H7 (cell line): ENCODE measurements around the gene RAD51B. TPM values are rescaled to one million over a fixed set of nuclear protein-coding genes. Genes with fewer than 3 reads are reported as not detected.

Experiments used
- DNase-seq: peaks from one replicate; pipeline ENCODE4 v3.0.0; 2012
- H3K27me3 ChIP-seq: 2 replicates; pipeline ENCODE4 v1.6.0; 2011; ENCODE audit warnings: mild to moderate bottlenecking, low read length; ENCODE audit not compliant: control insufficient read depth, insufficient read depth
- H3K36me3 ChIP-seq: replicated peaks from 2 replicates; pipeline ENCODE4 v1.5.1; 2011; ENCODE audit warnings: low read length; ENCODE audit not compliant: control insufficient read depth, insufficient read depth
- H3K4me3 ChIP-seq: 2 replicates; pipeline ENCODE4 v1.5.1; 2011; ENCODE audit warnings: low read depth, mild to moderate bottlenecking, control low read depth, low read length, moderate library complexity; ENCODE audit not compliant: insufficient read depth
- total RNA-seq: library from RNA; depleted of rRNA; stranded (reverse); fragments of >200 nt; shearing (Covaris generic); gene quantifications from 2 replicates; pipeline ENCODE4 v1.2.3, GENCODE V29; 2014; rRNA removed

Gene RAD51B
- total RNA-seq, 1 experiment from 2014 or later = 9.6 TPM

GRCh38 chr14:68766299-68767247 is 947.0 kb downstream of the RAD51B start:
- peak; percentile 67 for DNase-seq
- Histone ChIP-seq H3K27me3 (no peaks in the 10 kb centered on the region; the same call in 1 of the 2 replicates), H3K36me3 (no peaks in the 10 kb centered on the region), H3K4me3 (no peak overlapping the region)

DNA sequence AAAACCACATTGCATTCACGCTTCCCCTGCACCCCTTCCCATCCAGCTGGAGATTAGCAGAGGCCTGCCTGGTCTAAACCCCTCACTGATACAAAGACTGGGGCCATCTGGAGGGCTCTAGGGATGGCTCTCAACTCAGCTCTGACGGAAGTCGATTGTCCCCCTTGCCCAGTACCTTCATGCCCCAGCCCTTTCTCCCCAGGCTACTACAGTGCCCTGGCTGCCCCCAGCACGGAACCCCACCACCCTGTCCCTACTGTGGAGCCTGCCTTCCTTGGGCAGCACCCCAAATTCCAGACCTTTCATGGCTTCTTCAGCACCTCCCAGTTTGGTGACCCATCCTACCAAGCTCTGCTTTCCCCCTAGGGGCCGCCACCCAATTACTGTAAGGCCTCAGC is 947.7 kb downstream of the RAD51B start:
- DNase-seq = no peak
- Histone ChIP-seq H3K36me3 (no peaks in the 10 kb centered on the region), H3K27me3 (no peaks in the 10 kb centered on the region; the same call in 1 of the 2 replicates), H3K4me3 (no peak overlapping the region)

DNA sequence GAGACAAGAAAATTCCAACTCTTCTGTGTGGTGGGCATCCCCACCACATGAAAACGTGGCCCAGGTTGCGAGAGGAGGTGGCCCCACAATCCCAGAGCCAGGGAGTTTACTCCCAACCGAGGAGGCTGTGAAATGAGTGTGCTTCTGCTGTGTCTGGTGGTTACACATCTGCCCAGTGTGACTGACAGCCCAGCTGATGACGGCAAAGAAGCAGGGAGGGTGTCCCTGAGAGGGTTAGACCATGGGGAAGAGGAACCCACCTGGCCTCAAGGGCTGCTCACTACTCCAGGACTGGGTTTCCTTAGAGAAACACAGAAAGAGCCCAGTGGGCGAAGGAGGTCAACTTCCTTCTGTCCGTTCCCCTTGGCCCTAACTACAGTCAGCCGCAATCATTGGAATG is 948.7 kb downstream of the RAD51B start:
- H3K27me3 ChIP-seq = no peaks in the 10 kb centered on the region; the same call in 1 of the 2 replicates
- no peaks in the 10 kb centered on the region for H3K36me3 ChIP-seq
- no peak for DNase-seq
- H3K4me3 ChIP-seq = no peak overlapping the region

DNA sequence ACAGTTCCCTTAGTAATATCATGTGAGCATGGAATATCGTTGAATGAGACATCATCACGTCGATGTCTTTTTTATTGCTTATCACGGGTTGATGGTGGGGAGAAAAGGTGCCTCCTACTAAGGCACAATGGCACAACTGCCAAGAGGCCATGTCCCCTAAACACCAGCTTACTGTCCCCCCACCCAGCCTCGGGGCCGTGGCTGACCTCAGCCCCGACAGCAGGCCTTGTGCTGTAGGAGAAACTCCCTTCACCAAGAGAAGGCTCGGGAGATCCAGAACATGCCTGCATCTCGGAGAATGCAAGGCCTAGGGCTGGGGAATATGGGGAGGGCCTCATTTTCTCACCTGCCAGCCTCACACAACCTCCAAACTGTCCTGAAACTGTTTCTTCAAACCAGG is 950.5 kb downstream of the RAD51B start:
- Histone ChIP-seq H3K27me3 (no peaks in the 10 kb centered on the region; the same call in 1 of the 2 replicates), H3K36me3 (no peaks in the 10 kb centered on the region), H3K4me3 (no peak overlapping the region)
- no peak for DNase-seq

GRCh38 chr14:68770553-68771286 is 951.1 kb downstream of the RAD51B start:
- no peaks in the 10 kb centered on the region for H3K36me3 ChIP-seq
- H3K4me3 ChIP-seq = no peak overlapping the region
- no peak for DNase-seq
- no peaks in the 10 kb centered on the region; the same call in 1 of the 2 replicates for H3K27me3 ChIP-seq

- no peak for DNase-seq
- no peaks in the 10 kb centered on the region; the same call in 1 of the 2 replicates for H3K27me3 ChIP-seq
- no peak overlapping the region for H3K4me3 ChIP-seq
- H3K36me3 ChIP-seq = no peaks in the 10 kb centered on the region
Measured at GRCh38 chr14:68771631-68772030, 952.1 kb downstream of the RAD51B start.

DNA sequence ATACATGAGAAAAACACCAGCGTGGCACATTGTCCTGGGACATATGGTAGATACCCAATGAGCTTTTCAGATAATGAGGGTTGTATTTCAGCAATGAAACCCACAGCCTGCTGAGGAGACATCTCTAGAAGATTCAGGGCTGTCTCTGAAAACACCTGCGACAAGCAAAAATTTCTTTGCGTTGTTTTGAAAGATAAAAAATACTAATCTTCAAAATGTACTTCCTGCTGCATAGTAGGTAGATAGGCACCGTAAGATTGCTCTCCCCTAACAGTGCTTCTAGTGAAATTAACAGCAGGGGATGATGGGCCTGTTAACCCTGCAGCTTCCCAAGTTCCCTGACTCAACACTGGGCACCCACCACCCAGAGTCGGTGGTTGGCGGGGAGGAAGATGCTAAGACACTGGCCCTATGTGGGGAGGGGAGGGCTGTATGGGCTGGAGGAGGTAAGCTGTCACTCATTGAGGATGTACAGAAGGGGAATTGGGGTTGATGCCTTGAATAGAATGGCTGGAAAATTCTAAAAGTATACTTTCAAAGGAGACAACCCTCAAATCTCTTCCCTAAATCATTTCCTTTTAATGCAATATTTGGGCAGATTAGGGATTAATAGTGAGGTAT is 953.3 kb downstream of the RAD51B start:
- H3K27me3 ChIP-seq = no peaks in the 10 kb centered on the region
- H3K36me3 ChIP-seq = no peaks in the 10 kb centered on the region
- H3K4me3 ChIP-seq = no peak overlapping the region
- no peak for DNase-seq

GRCh38 chr14:68774771-68775613 is 955.4 kb downstream of the RAD51B start:
- Histone ChIP-seq H3K27me3 (no peaks in the 10 kb centered on the region), H3K36me3 (no peaks in the 10 kb centered on the region)
- DNase-seq = no peak

DNA sequence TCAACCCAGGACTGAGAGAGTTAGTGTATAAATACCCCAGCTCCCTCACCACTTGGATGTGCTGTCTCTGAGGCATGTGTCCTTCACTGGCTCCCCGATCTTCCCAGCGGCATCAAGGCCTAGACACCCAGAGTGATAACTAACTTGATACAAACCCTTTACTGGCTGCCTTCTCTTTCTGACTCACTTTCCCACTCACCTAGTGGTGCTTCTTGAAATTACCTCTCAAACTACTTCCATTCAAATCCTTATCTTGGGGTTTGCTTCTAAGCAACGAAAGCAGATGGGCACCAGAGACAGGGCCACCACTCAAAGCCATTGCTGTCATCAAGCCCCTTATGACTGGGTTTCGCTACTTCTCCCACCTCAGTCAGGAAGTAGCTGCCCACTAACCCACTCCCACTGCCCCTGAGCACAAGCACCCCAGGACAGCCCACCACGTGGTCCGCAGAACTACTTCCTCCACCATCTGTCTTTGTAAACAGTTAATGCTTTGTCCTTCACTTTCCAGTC is 956.1 kb downstream of the RAD51B start:
- H3K4me3 ChIP-seq = no peak overlapping the region
- DNase-seq = no peak
- H3K27me3 ChIP-seq = no peaks in the 10 kb centered on the region
- H3K36me3 ChIP-seq = no peaks in the 10 kb centered on the region

More at GRCh38 chr14:68774771-68775613, 955.4 kb downstream of the RAD51B start:
- no peak overlapping the region for H3K4me3 ChIP-seq

DNA sequence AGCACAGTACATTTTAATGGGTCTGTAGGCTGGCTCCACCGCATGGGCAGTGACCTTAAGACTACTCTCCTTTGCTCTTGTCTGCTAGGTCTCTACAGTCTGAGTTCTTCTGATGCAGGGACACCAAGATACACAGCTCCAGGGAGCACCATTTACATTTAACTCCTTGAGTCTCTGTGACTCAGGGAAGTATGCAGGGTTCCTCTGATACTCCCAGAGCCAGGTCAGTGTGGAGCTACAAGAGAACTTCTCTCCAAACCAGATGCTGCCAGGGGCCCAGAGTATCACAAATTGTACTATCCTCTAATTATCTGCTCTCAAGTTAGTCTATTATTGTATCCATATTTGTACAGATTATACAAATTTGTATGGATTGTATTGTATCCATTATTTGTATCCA is 958.1 kb downstream of the RAD51B start:
- Histone ChIP-seq H3K4me3 (no peak overlapping the region), H3K27me3 (no peaks in the 10 kb centered on the region), H3K36me3 (no peaks in the 10 kb centered on the region)
- DNase-seq = no peak

Other genes starting within 250 kb of the RAD51B start
- gene PIGH, start 219.5 kb upstream of the RAD51B start, total RNA-seq = 8.2 and 8.8 TPM in 2 replicates
- 32.1 and 40.9 TPM in 2 replicates for gene ARG2, start 199.9 kb upstream of the RAD51B start, total RNA-seq
- 61.2 and 65.3 TPM in 2 replicates for gene VTI1B, start 145.1 kb upstream of the RAD51B start, total RNA-seq
- gene RDH11, start 124.0 kb upstream of the RAD51B start, total RNA-seq = 116 and 123 TPM in 2 replicates
- 0.48 and 1.1 TPM in 2 replicates for gene RDH12, start 117.9 kb upstream of the RAD51B start, total RNA-seq
- 18.8 and 20.4 TPM in 2 replicates for gene ZFYVE26, start 3.2 kb upstream of the RAD51B start, total RNA-seq